ENCODE results near the gene DOCK1.

DOCK1 gene

GRCh38 chr10:127310430-127310829, 405.2 kb downstream of the DOCK1 start:
- TF ChIP-seq CTCF (conservative IDR thresholded peaks at IDR 0.05), result no peak
- H3K27ac ChIP-seq, result no peak overlapping the region

GRCh38 chr10:127310923-127311322, 405.7 kb downstream of the DOCK1 start:
- TF ChIP-seq CTCF (conservative IDR thresholded peaks at IDR 0.05), result no peak
- H3K27ac ChIP-seq, result no peak overlapping the region

GRCh38 chr10:127313996-127314700, 408.9 kb downstream of the DOCK1 start:
- TF ChIP-seq CTCF (conservative IDR thresholded peaks at IDR 0.05), result no peak
- H3K27ac ChIP-seq, result no peak overlapping the region

- no peak overlapping the region for H3K27ac ChIP-seq
- TF ChIP-seq CTCF (conservative IDR thresholded peaks at IDR 0.05), result no peak
These were observed 409.6 kb downstream of the DOCK1 start for GRCh38 chr10:127314797-127315196.

GRCh38 chr10:127315888-127316287, 410.7 kb downstream of the DOCK1 start:
- TF ChIP-seq CTCF (conservative IDR thresholded peaks at IDR 0.05), result no peak
- no peak overlapping the region for H3K27ac ChIP-seq

- TF ChIP-seq CTCF (conservative IDR thresholded peaks at IDR 0.05), result no peak
- H3K27ac ChIP-seq, result no peak overlapping the region
These were observed 413.2 kb downstream of the DOCK1 start for GRCh38 chr10:127318396-127318795.

- H3K27ac ChIP-seq, result no peak overlapping the region
- TF ChIP-seq CTCF (conservative IDR thresholded peaks at IDR 0.05), result no peak
These were observed 414.0 kb downstream of the DOCK1 start for GRCh38 chr10:127319271-127319670.

Measured in VCaP (cell line).